Neuronal stem cell (in vitro differentiated cells): Measurements from ENCODE around the gene ZMYM2.

Experiments used
- DNase-seq: peaks from one replicate; pipeline ENCODE4 v3.0.0-alpha.2; 2013; ENCODE audit warnings: low spot score
- H2AFZ ChIP-seq: one replicate; pipeline ENCODE4 v1.6.1; 2013; ENCODE audit warnings: mild to moderate bottlenecking, low read length, inconsistent platforms
- H2AK5ac ChIP-seq: 2 replicates; pipeline ENCODE4 v1.6.1; 2013; ENCODE audit warnings: low read depth, mild to moderate bottlenecking, inconsistent platforms, low read length, moderate library complexity, mixed read lengths
- H2BK120ac ChIP-seq: 2 replicates; pipeline ENCODE4 v1.6.1; 2013; ENCODE audit warnings: low read depth, mild to moderate bottlenecking, inconsistent platforms, low read length, moderate library complexity, mixed read lengths
- H2BK12ac ChIP-seq: one replicate; pipeline ENCODE4 v1.6.1; 2013; ENCODE audit warnings: low read length, inconsistent platforms
- H2BK15ac ChIP-seq: 2 replicates; pipeline ENCODE4 v1.6.1; 2013; ENCODE audit warnings: mild to moderate bottlenecking, low read length, inconsistent platforms, mixed read lengths
- H2BK5ac ChIP-seq: one replicate; pipeline ENCODE4 v1.6.1; 2013; ENCODE audit warnings: inconsistent platforms, mild to moderate bottlenecking, low read length, moderate library complexity
- H3K14ac ChIP-seq: one replicate; pipeline ENCODE4 v1.6.1; 2013; ENCODE audit warnings: low read length, inconsistent platforms
- H3K18ac ChIP-seq: 2 replicates; pipeline ENCODE4 v1.6.1; 2013; ENCODE audit warnings: low read length, inconsistent platforms
- H3K23ac ChIP-seq: 2 replicates; pipeline ENCODE4 v1.6.1; 2013; ENCODE audit warnings: low read depth, mild to moderate bottlenecking, mixed read lengths, low read length, inconsistent platforms; ENCODE audit not compliant: poor library complexity
- H3K27ac ChIP-seq: replicated peaks from 3 replicates; pipeline ENCODE4 v1.5.1; 2013; ENCODE audit warnings: low read length, inconsistent platforms
- H3K27me3 ChIP-seq, 3 experiments: 2 replicates each; pipeline ENCODE4 v1.6.1; 2013; ENCODE audit warnings: low read length in 3 of 3, mild to moderate bottlenecking in 2 of 3, inconsistent platforms in 1 of 3, low read depth in 1 of 3, mixed read lengths in 1 of 3, moderate library complexity in 1 of 3; ENCODE audit not compliant: control insufficient read depth in 3 of 3, insufficient read depth in 3 of 3
- H3K36me3 ChIP-seq, 2 donors: replicated peaks in 1 of 2; 2 replicates each; pipeline ENCODE4 v1.6.1; 2013; ENCODE audit warnings: low read length in 2 of 2; ENCODE audit not compliant: control insufficient read depth in 2 of 2, insufficient read depth in 2 of 2
- H3K4ac ChIP-seq: 2 replicates; pipeline ENCODE4 v1.6.1; 2013; ENCODE audit warnings: inconsistent platforms, mild to moderate bottlenecking, low read length, moderate library complexity
- H3K4me1 ChIP-seq, 2 donors: 1 replicate in 1 of 2; 2 replicates in 1 of 2; pipeline ENCODE4 v1.6.1; 2013; ENCODE audit warnings: low read length in 2 of 2, low read depth in 1 of 2; ENCODE audit not compliant: control insufficient read depth in 2 of 2, insufficient read depth in 1 of 2
- H3K4me2 ChIP-seq: one replicate; pipeline ENCODE4 v1.6.1; 2013; ENCODE audit warnings: mild to moderate bottlenecking, low read length, inconsistent platforms; ENCODE audit not compliant: insufficient read depth, poor library complexity, severe bottlenecking
- H3K4me3 ChIP-seq, 2 donors: 2 replicates each; pipeline ENCODE4 v1.5.1; 2013; ENCODE audit warnings: low read length in 2 of 2, mild to moderate bottlenecking in 2 of 2, inconsistent platforms in 1 of 2, moderate library complexity in 1 of 2
- H3K79me1 ChIP-seq: one replicate; pipeline ENCODE4 v1.6.1; 2013; ENCODE audit warnings: low read depth, mild to moderate bottlenecking, inconsistent platforms, low read length, moderate library complexity
- H3K9ac ChIP-seq: one replicate; pipeline ENCODE4 v1.6.1; 2013; ENCODE audit warnings: mild to moderate bottlenecking, low read depth, low read length, inconsistent platforms; ENCODE audit not compliant: poor library complexity
- H3K9me3 ChIP-seq, 2 donors: replicated peaks in 1 of 2; 2 replicates each; pipeline versions ENCODE3 to v1.6.1; 2013; ENCODE audit warnings: low read length in 2 of 2, mild to moderate bottlenecking in 2 of 2, inconsistent platforms in 1 of 2, low read depth in 1 of 2, mixed read lengths in 1 of 2, moderate library complexity in 1 of 2; ENCODE audit not compliant: control insufficient read depth in 2 of 2, insufficient read depth in 1 of 2
- H4K8ac ChIP-seq: one replicate; pipeline ENCODE4 v1.6.1; 2013; ENCODE audit warnings: low read depth, mild to moderate bottlenecking, inconsistent platforms, low read length, moderate library complexity
- H4K91ac ChIP-seq: one replicate; pipeline ENCODE4 v1.6.1; 2013; ENCODE audit warnings: low read length, low read depth, mild to moderate bottlenecking, inconsistent platforms; ENCODE audit not compliant: poor library complexity
- WGBS, 2 donors: extraction: QIAGEN DNeasy Blood & Tissue Kit; methylation state at CpG; one replicate each; pipeline ENCODE4 v1.1.7; 2013; ENCODE audit warnings: missing lambda C conversion rate in 2 of 2, mixed read lengths in 1 of 2; ENCODE audit not compliant: insufficient read length in 2 of 2, insufficient replicate concordance in 1 of 2; ENCODE audit errors: extremely low coverage in 2 of 2; 5-methylcytosine and 5-hydroxymethylcytosine counted together

ZMYM2 gene

DNA sequence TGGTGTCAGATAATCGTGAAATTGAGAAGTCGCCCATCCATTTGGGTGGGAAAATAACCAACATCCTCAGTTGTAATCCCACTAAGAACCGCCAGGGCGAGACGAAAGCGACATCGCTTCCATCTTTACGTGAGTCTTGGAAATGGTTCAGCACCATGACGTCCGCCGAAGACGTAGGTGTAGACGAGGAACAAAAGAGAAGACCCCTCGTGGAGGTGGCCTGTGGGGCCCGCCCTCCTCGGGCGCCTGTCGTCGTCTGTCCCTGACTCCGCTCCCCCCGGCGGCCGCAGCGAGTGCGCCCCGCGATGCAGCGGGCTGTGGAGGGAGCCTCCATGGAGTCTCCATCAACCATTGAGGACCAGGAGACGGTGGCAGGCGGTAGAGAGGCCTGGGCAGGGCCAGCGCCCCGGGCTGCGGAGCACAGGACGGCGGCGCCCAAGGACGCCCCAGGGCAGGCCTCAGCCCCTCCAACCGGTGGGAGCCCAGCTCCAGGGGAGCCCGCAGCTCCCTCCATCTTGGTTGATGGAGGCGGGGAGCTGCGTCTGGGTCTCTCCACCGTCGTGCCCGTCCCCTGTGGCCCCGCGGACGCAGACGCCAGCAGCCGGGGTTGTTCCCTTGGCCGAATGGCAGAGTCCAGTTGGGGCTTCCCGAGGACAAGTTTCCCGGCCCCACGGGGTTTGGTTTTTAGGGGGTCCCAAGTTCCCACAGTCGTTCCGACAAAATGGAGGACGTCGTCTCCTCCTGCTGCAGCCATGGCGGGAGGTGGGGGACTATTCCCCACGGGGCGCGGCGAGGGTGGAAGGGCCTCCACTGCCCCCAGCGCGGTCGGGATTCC, 990 bp upstream of the ZMYM2 start:
- WGBS, 2 donors = no CpG with 5 or more reads among the region's 65 CpGs
- peak overlapping the region; percentile 91 for H3K9ac ChIP-seq
- H3K18ac ChIP-seq = peak overlapping the region; percentile 98
- H3K79me1 ChIP-seq = peaks cover 3% of the 10 kb centered on the region
- peak overlapping the region; percentile 73 for H2BK12ac ChIP-seq
- H3K14ac ChIP-seq = peak overlapping the region; percentile 82
- H3K23ac ChIP-seq = peak overlapping the region; percentile 80
- peak overlapping the region; percentile 91 for H2BK120ac ChIP-seq
- H3K9me3 ChIP-seq = no peaks in the 10 kb centered on the region
- peak overlapping the region; percentile 98 for H3K4ac ChIP-seq
- DNase-seq = peak; percentile 74
- peak overlapping the region; percentile 97 for H3K4me2 ChIP-seq
- H3K4me1 ChIP-seq = peaks cover 0 to 7% of the 10 kb centered on the region in 2 donors
- H3K27me3 ChIP-seq = no peaks in the 10 kb centered on the region
- peak overlapping the region; percentile 95 for H2AK5ac ChIP-seq
- peaks cover 0 to 21% of the 10 kb centered on the region in 2 donors for H3K36me3 ChIP-seq
- peak overlapping the region; percentile 75 for H2BK15ac ChIP-seq
- peak overlapping the region; percentile 96 for H2BK5ac ChIP-seq
- peak overlapping the region; percentile 81 to 91 for H3K4me3 ChIP-seq
- peak overlapping the region; percentile 86 for H4K8ac ChIP-seq
- peak overlapping the region; percentile 97 for H2AFZ ChIP-seq
- peak overlapping the region; percentile 72 for H4K91ac ChIP-seq
- peak overlapping the region; percentile 98 for H3K27ac ChIP-seq

DNA sequence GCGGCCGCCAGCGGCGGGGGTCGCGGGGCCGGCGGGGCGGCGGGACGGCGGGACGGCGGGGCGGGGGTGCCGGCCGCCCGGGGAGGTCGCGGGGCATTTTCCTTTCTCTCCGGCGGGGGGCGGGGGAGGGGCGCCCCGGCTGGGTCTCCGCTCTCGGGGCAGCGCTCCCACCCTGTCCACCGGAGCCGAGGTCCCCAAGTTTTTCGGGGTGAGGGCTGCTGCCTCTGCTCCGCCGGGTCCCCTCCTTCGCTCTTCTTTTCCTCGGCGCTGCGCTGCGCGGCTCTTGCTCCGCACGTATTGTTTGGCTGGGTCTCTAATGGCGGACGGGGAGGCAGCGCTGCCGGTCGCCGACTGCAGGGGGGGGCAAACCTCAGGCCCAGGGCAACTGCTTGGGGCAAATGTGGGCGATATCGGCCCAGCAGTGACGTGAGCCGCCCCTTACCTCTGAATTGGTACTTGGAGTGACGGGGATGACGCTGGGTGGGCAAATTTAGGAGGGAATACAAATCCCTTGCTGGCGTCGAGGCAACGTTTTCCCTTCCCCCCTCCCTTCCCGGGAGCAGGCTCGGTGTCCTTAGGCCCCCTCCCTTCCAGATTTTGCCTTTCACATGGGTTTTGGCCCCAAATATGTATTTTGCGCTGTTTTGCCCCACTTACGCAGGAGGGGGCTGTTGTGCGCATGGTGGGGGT, 759 bp downstream of the ZMYM2 start:
- Histone ChIP-seq H2BK120ac (no peak overlapping the region), H3K4me3 (peak overlapping the region; percentile 81 to 94), H2AFZ (peak overlapping the region; percentile 85), H3K36me3 (peaks cover 0 to 38% of the 10 kb centered on the region in 2 donors), H3K9me3 (no peaks in the 10 kb centered on the region), H3K79me1 (peaks cover 3% of the 10 kb centered on the region), H3K9ac (peak overlapping the region; percentile 98), H3K27ac (peak overlapping the region; percentile 96), H2BK5ac (peak overlapping the region; percentile 98), H3K27me3 (no peaks in the 10 kb centered on the region), H4K8ac (no peak overlapping the region), H3K14ac (peak overlapping the region; percentile 94), H3K4me1 (peaks cover 0 to 7% of the 10 kb centered on the region in 2 donors), H3K23ac (peak overlapping the region; percentile 91), H2AK5ac (peak overlapping the region; percentile 99), H3K4me2 (peak overlapping the region; percentile 78), H4K91ac (no peak overlapping the region), H3K18ac (peak overlapping the region; percentile 98), H2BK12ac (peak overlapping the region; percentile 22), H3K4ac (peak overlapping the region; percentile 97), H2BK15ac (peak overlapping the region; percentile 26)
- no CpG with 5 or more reads among the region's 61 CpGs for WGBS, 2 donors
- peak; percentile 49 for DNase-seq

GRCh38 chr13:19959831-19960652, 1.5 kb downstream of the ZMYM2 start:
- no peak overlapping the region for H3K4ac ChIP-seq
- H3K9ac ChIP-seq = peak overlapping the region; percentile 98
- peak overlapping the region; percentile 81 to 94 for H3K4me3 ChIP-seq
- peaks cover 0 to 46% of the 10 kb centered on the region in 2 donors for H3K36me3 ChIP-seq
- peak overlapping the region; percentile 22 for H2BK12ac ChIP-seq
- H3K23ac ChIP-seq = peak overlapping the region; percentile 17
- DNase-seq = peak; percentile 77
- no peak overlapping the region for H2BK15ac ChIP-seq
- no peak overlapping the region for H3K14ac ChIP-seq
- no peak overlapping the region for H4K91ac ChIP-seq
- no peak overlapping the region for H2BK120ac ChIP-seq
- H3K18ac ChIP-seq = peak overlapping the region; percentile 98
- H3K4me1 ChIP-seq = peaks cover 0 to 7% of the 10 kb centered on the region in 2 donors
- H3K4me2 ChIP-seq = peak overlapping the region; percentile 78
- H4K8ac ChIP-seq = no peak overlapping the region
- H2AFZ ChIP-seq = peak overlapping the region; percentile 85
- H3K27me3 ChIP-seq = no peaks in the 10 kb centered on the region
- H2BK5ac ChIP-seq = peak overlapping the region; percentile 98
- H3K27ac ChIP-seq = peak overlapping the region; percentile 96
- no CpG with 5 or more reads among the region's 13 CpGs for WGBS, 2 donors
- peaks cover 3% of the 10 kb centered on the region for H3K79me1 ChIP-seq
- no peaks in the 10 kb centered on the region for H3K9me3 ChIP-seq
- peak overlapping the region; percentile 99 for H2AK5ac ChIP-seq
